DMS153 treated with DMSO at 0.1 percent for 48 hours (cell line): ENCODE data around the gene INPP5A.
"Not testable (repeated sequence)": the region's sequence is repeated elsewhere in the genome, so short reads cannot be mapped to it uniquely, and the experiment has no call there.

Source experiments
- DNase-seq: peaks from one replicate; lab custom pipeline; 2025; ENCODE audit not compliant: unreplicated experiment; lab: John Stamatoyannopoulos, UW

The INPP5A gene, protein sequence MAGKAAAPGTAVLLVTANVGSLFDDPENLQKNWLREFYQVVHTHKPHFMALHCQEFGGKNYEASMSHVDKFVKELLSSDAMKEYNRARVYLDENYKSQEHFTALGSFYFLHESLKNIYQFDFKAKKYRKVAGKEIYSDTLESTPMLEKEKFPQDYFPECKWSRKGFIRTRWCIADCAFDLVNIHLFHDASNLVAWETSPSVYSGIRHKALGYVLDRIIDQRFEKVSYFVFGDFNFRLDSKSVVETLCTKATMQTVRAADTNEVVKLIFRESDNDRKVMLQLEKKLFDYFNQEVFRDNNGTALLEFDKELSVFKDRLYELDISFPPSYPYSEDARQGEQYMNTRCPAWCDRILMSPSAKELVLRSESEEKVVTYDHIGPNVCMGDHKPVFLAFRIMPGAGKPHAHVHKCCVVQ

DNA sequence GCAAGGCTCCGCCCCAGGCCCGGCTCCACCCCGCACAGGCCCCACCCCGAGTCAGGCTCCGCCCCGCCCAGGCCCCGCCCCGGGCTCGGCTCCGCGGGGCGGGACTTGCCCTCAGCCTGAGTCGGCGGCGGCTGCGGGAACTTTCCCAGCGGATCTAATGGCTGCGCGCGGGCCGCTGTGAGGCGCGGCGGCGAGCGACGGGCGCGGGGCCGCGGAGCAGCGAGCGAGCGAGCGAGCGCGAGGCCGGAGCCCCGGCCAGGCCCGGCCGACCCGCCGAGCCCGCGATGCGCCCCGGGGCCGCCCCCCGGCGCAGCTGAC lies at the start of gene INPP5A:
Gene INPP5A, plus strand, starts transcription at position 104 of the 318 bp plus-strand sequence. CDS start 310 bp downstream, outside the sequence.
- no peak for DNase-seq

DNA sequence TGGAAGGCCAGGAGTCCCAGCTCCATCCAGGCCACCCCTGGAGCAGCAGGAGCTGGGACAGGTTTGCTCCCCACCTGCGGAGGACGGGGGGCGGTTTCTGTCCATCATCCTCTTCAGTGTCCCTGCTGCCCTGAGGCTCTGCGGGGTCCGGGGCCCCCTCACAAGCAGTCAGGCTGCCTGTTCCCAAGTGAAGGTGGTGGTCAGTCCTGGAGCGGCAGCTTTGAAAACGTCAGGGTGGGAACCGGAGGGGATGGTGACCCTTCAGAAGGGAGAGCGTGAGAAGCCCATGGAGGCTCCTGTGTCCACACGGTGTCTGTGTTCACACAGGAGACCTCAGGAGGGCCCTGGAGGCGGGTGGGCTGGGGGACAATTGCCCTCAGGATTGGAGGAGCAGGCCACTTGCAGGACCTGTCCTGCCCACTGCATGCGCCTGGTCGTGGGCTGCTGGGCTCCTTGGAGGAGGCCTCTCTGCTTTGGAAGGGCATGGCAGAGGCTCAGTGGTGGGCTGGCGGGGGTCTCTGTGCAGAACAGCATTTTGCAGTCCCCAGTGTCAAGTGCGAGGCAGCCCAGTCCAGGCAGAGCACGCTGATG lies 49.3 kb upstream of the INPP5A start:
- DNase-seq = no peak

DNA sequence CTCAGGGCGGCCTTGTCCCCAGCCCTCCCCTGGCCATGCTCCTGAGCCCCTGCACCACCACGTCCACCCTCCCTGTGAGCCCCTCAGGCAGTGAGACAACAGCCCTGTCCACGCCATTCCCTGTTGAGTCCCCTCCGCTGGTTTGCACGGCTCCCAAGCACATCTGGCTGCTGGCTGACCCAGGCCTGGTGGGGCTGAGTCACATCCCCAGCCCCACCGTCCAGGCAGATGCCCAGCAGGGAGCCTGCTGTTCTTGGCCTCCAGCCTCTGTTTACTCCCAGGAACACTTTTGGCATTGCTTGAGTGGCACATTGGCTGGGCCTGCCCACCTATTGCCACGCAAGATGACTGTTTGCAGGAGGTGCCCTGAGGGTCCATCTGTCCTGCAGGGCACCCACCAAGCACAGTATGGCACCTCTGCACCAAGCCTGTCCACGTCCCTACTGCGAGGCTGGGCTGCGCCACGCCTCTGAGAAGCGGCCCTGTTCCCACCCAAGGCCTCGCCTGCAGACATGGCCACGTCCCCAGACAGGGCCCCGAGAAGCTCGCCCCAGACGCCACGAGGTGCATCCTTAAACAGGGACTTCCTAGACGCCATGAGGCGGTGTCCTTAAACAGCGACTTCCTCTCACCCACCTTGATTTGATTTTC lies 48.4 kb upstream of the INPP5A start:
- DNase-seq = no peak

DNA sequence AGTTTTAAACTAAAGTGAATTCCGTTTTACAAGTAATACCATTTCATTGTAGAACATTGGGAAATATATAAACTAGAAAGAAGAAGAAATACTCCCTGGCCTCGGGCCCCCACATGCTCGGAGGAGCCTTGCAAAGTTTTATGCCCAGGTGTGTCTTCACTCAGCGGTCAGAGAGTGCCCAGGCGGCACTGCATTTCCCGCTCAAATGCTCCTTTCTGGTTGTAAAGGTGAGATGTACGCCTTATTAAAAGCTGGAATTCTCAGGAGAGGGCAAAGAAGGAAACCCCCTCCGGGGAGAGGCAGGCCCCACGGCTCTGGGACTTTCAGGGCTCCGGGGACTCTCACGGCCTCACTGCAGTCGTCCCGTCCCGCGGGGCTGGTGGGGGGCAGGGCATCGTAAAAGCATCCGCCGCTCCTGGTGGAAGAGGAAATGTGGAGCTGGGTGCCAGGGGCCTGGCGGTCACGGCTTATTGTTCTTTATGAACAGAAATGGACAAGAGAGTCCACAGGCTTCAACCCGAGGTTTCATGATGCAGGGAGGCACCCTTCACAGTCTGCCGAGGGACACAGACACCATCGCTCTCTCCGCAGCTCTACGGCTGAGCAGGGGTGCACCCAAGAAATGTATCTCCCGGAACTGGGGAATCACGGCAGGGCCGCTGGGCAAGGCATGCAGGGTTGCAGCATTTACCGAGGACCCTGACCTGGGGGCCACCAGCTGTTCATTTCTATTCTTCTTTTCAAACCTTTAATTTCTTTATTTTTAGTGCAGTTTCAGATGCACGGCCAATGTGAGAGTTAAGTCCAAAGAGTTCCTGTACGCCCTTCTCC lies 47.7 kb upstream of the INPP5A start:
- no peak for DNase-seq

DNA sequence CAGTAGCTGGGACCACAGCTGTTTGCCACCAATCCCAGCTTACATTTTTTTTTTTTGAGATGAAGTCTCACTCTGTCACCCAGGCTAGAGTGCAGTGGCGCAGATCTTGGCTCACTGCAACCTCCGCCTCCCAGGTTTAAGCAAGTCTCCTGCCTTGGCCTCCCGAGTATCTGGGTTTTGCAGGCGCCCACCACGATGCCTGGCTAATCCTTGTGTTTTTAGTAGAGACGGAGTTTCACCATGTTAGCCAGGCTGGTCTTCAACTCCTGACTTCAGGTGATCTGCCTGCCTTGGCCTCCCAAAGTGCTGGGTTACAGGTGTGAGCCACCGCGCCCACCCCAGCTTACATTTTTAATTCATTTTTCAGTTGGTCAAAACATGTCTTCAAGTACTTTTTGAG lies 46.1 kb upstream of the INPP5A start:
- not testable (repeated sequence) for DNase-seq

DNA sequence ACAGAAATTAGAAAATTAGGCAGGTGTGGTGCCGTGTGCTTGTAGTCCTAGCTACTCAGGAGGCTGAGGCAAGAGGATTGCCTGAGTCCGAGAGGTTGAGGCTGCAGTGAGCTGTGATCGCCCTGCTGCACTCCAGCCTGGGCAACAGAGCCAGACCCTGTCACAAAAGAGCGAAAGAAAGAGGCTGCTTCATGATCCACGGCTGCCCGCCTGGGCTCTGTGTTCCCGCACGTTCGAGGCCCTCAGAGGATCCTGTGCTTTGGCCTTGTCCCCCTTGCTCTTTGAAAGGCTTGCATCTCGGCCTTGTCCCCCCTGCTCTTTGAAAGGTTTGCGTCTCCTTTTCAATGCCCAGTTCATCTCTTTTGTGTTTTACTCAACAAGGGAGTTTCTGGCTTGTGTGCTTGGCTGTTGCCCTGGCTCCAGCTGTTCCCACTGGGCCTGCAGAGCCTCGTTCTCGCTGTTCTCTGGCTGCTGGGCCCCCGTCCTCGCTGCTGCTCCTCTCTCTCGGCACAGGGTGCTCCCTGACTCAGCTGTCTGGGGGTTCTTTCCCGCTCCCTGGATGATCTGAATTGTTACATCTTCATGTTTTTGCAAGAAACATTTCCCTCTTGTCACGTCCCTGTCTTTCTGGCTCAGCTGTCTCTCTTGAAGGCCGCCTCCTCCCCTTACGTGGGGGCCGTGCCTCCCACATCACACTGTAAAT lies 45.1 kb upstream of the INPP5A start:
- DNase-seq = no peak

DNA sequence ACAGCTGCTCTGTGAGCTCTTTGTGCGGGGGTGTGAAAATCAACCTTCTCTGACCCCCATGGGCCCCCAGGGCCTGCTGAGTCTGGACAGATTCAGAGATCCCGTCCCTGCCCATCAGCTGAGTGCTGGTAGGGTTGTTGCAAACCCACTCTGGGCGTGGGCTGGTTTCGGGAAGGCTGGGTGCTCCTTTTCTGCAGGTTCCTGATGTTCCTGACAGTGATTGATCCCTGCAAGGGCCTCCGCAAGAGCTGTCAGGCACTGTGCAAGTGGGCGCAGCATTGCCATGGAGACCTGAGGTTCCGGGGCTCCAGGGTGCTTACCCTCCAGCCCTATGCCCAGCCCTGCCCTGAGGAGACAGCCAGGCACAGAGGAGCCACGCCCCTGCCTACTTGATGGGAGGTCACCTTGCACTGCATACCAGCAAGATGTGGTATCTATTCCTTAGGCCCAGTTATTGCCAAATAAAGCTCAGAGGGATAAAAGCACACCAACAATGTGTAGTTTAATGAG lies 44.3 kb upstream of the INPP5A start:
- DNase-seq = no peak

DNA sequence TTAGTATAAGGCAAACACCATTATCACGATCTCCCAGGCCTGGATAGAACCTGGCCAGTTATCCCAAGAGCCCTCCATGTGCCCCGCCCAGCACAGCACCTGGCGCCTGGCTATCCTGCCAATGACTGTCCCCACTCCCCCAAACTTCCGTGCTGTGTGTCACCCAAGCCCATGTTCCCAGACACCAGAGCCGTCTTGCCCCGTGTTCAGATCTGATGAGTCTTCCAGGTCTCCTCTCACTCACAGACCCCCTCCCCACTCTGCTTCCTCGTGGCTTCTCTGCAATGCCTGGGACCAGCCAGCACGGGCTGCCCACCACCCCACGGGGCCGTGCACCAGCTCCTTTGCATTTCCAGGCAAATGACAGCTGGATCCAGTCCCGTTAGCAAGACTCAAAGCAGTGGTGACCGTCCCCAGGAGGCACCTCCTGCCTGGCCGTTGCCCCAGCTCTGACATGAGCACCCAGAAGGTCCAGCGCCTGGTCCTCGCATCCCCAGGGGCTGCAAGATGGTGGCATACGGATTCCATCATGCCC lies 43.8 kb upstream of the INPP5A start:
- no peak for DNase-seq

DNA sequence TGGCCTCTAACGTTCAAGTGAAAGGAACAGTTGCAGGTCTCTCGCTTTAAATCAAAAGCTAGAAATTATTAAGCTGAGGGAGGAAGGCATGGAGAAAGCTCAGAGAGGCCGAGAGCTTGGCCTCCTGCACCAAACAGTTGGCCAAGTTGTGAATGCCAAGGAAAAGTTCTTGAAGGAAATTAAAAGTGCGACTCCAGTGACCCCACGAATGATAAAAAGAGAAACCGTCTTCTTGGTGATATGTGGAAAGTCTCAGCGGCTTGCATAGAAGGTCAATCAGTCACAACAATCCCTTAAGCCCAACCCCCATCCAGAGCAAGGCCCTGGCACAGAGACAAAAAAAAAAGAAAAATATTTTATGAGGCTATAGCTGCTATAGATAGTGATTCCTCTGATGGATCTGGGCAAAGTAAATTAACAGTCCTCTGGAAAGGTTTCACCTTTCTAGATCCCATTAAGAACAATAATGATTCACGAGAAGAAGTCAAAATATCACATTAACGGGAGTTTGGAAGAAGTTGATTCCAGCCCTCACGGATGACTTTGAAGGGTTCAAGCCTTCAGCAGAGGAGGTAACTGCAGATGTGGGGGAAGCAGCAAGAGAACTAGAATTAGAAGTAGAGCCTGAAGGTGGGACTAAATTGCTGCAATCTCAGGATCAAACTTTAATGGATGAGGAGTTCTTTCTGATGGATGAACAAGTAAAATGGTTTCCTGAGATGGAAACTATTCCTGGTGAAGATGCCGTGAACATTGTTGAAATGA lies 42.5 kb upstream of the INPP5A start:
- no peak for DNase-seq

DNA sequence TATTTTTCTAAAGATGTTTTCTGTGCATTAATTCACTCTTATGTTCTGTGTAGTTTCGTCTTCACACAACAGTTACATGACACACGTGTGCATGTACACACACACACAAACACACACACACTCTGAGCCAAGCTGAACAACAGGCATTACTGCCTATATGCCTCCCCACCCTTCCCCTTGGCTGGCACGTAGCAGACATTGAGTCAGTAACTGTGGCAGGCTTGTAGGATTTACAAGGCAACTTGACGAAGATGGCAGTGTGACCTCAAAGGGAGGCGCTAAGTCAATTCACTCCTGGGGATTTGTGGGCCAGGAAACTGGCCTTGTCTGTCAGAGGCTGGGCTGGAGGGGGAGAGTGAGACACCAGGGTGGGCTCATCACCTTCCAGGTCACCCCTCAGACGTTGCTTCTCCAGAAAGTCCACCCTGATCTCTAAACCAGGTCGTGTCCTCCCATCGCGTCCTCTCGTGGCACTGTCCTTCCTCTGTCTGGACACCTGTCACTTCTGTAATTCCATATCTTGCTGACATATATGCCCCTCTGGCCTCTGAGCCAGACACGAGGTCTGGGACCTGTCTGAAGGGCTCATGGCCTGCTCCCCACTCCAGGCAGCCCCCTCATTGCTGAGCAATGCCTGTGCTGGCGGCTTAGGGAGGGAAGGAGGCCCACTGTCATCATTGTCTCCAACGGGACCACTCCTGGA lies 41.1 kb upstream of the INPP5A start:
- DNase-seq = no peak

DNA sequence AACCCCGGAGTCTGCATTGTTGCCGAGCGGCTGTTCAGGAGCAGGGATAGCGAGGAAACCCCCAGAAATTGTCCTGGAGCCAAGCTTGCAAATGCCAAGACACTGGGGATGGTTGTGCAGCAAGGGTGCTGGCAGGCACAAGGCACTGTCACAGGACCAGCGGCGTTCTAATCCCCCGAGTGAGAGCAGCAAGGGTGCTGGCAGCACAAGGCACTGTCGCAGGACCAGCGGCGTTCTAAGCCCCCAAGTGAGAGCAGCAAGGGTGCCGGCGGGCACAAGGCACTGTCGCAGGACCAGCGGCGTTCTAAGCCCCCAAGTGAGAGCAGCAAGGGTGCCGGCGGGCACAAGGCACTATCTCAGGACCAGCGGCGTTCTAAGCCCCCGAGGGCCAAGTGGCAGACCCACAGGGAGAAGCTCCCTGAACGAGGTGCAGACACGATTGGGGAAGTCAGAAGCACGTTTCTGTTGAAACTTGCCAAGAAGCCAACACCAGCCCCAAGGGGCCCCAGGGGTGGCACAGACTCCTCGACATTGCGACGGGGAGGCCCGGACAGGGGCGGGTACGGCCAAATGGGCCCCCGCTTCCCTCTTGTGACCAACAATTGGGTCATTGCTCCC lies 40.4 kb upstream of the INPP5A start:
- DNase-seq = no peak

DNA sequence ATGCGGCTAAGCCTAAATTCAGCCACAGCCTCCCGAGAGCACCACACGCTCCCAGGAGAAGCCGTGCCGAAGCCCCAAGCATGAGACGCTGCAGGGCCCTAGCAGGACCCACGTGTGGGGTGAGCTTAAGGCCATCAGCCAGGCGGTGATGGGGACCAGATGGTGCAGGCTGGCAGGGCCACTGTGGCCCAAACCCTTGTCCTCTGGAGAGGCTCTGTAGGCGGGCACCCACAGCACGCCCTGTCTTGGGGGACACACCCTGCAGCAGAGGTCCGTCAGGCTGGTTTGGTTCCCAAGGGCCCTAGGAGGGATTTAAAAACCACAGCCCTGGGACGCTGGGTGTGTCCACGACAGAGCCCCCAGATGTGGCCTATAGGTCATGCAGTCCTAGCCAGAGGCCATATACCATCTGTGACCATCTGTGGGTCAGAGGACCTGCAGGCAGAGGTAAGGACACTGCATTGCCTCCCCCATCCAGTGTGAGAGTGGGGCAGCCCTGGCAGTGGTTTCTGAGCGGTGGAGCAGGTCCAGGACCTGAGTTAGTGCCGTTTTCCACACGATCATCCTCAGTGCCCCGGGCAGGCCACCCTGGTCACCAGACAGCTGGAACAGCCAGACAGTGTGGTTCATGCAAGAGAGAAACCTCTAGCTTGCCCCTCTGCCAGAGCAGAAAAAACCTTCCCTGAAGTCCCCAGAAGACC lies 39.6 kb upstream of the INPP5A start:
- no peak for DNase-seq

DNA sequence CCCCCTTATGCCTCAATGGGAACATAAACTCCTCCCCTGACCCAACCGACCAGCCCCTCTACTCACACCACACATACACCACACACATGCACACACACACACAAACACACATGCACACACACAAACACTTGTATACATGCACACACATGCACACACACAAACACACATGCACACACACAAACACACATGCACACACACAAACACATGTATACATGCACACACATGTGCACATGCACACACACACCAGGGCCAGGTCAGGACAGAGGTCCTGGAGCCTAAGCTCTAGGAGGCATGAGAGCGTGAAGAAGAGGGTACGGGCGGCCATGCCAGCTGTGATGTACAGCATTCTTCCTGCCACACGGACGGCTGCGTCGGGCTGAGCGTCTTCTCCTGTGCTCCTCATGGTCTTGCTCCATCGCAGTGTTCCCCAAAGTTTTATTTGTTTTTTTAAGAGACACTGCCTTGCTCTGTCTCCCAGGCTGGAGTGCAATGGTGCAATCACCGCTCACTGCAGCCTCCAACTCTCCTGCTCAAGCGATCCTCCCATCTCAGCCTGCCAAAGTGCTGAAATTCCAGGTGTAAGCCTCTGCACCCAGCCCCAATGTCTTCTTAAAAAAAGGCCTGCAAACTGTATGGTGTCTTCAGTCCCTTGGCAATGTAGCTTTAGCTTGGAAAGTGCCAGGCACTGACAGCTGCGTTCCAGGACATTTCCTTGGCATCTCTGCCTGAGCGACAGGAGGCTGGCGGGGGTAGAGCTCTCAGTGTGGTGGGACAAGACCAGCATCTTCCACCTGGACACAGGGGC lies 38.8 kb upstream of the INPP5A start:
- DNase-seq = no peak

DNA sequence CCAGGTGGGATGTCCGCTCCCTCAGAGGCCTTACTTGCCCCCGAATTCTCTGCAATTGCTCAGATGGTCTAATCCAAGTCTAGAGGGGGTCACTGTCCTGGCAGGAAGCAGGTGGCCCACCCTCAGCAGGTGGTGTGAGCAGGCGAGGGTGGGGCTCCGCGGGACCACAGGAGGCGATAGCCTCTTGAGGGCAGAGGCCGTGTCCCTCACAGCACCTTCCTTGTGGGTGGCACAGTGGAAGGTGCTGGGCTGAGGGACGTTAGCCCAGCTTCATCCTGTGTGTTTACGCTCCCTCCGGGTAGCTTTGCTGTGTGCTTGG lies 38.3 kb upstream of the INPP5A start:
- DNase-seq = no peak

DNA sequence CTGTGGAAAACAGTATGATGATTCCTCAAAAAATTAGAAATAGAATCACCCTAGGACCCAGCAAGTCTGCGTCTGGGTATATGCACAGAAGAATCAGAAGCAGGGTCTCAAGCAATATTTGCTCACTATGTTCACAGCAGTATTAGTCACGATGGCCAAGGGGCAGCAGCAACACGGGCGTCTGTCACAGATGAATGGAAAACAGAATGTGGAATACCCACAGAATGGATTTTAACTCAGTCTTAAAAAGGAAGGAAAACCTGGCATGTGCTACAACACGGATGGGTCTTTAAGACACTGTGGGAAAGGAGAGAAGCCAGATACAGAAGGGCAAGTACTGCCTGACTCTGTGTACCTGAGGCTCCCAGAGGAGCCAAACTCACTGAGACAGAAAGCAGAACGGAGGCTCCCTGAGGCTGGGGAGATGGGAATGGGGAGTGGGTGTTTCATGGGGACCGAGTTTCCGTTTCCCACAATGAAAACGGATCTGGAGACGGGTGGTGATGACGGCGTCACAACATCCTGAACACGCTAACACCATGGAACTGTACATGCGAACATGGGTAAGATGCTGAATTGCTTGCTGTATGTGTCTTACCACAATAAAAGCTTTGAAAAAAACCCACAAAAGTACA lies 36.7 kb upstream of the INPP5A start:
- DNase-seq = no peak

DNA sequence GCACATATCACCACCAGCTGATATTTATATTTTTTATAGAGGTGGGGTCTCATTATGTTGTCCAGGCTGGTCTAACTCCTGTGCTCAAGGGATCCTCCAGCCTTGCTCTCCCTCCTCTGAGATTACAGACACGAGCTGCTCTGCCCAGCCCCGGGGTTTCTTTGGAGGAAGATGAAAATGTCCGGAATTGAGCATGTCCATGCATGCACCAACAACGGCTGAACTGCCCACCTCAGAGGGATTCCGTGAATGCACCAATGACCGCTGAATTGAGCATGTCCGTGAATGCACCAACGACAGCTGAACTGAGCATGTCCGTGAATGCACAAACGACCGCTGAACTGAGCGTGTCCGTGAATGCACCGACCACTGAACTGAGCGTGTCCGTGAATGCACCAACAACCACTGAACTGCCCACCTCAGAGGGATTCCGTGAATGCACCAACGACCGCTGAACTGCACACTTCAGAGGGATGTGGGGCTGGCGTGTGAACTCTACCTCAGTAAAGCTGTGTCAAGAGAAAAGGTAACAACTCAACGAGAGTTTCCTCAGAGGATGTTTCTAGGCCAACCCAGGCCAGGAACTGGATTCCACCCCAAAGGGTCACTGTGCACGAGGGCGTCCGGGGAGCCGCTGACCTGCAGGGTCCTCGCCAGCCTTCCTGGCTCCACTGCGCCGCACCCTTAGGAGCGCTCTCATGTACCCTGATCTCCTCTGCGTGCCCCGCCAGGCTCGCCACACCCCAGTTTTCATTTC lies 34.9 kb upstream of the INPP5A start:
- DNase-seq = no peak
